Tibial nerve (tissue), 3 donors: ENCODE results near the gene HSD17B1.

Experiments used
- CTCF ChIP-seq, 5 experiments: fragments of 200-600 bp in 3 of 5; fragments of 450-650 bp in 2 of 5; sonication (generic) in 3 of 5; IDR thresholded peaks; one replicate each; pipeline ENCODE4 v1.5.1; 2016 to 2019; ENCODE audit warnings: antibody characterized with exemption in 5 of 5, mild to moderate bottlenecking in 3 of 5, moderate library complexity in 2 of 5
- POLR2A ChIP-seq, 2 donors: fragments of 450-650 bp; IDR thresholded peaks; one replicate each; pipeline ENCODE4 v1.6.1; 2017; ENCODE audit warnings: antibody characterized with exemption in 2 of 2, mild to moderate bottlenecking in 2 of 2, moderate library complexity in 2 of 2

- no peak for TF ChIP-seq POLR2A (IDR thresholded peaks at IDR 0.05)
- no peak for TF ChIP-seq CTCF (IDR thresholded peaks at IDR 0.05)
Measured at GRCh38 chr17:42530952-42531454, 21.7 kb upstream of the HSD17B1 start.
